Left lung (tissue), 10 donors: ENCODE measurements around the gene ALPK1. TPM values are rescaled to one million over a fixed set of nuclear protein-coding genes. Genes with fewer than 3 reads are reported as not detected.

Source experiments
- ATAC-seq: fragments of 200-7000 bp; cut with Tn5 transposase; one replicate; pipeline ENCODE4 v1.9.1; 2020; ENCODE audit warnings: moderate library complexity
- DNase-seq, 4 donors: peaks; one replicate each; pipeline ENCODE4 v3.0.0-alpha.2; 2013 to 2020
- H3K27ac ChIP-seq, 2 donors: fragments of 200-600 bp; sonication (generic) in 1 of 2; one replicate each; pipeline versions ENCODE4 v1.5.0 to v1.8.0; 2020 to 2021
- H3K27me3 ChIP-seq, 2 donors: fragments of 200-600 bp; sonication (generic) in 1 of 2; one replicate each; pipeline versions ENCODE4 v1.5.0 to v1.8.0; 2020 to 2021
- H3K36me3 ChIP-seq, 2 donors: fragments of 200-600 bp; sonication (generic) in 1 of 2; one replicate each; pipeline versions ENCODE4 v1.5.0 to v1.8.0; 2020 to 2021
- H3K4me1 ChIP-seq, 2 donors: fragments of 200-600 bp; one replicate each; pipeline ENCODE4 v1.8.0; 2021
- H3K4me3 ChIP-seq, 2 donors: fragments of 200-600 bp; sonication (generic) in 1 of 2; one replicate each; pipeline versions ENCODE4 v1.5.0 to v1.8.0; 2020 to 2021; ENCODE audit warnings: mild to moderate bottlenecking in 1 of 2
- H3K9me3 ChIP-seq, 2 donors: fragments of 200-600 bp; sonication (generic) in 1 of 2; one replicate each; pipeline versions ENCODE4 v1.5.0 to v1.8.0; 2020 to 2021
- CTCF ChIP-seq, 2 donors: fragments of 200-600 bp; sonication (generic) in 1 of 2; IDR thresholded peaks; one replicate each; pipeline versions ENCODE4 v1.5.0 to v1.8.0; 2021; ENCODE audit warnings: antibody characterized with exemption in 2 of 2
- intact Hi-C, 2 donors: fragments of 100-400 bp; cut with DNase I; formaldehyde crosslinking; loops; one replicate each; pipeline versions ENCODE4 v1.11.2 to v1.14.2; 2022
- polyA plus RNA-seq, 6 donors: library from polyadenylated mRNA; unstranded; fragments of 120-200 nt; gene quantifications; one replicate each; pipeline ENCODE4 v1.2.1, GENCODE V29; 2013; ENCODE audit not compliant: insufficient read length in 6 of 6
- total RNA-seq, 2 donors: library from RNA; stranded (reverse); fragmentation: NEBNext Ultra II Directional; extraction: Animal tissue kit (Norgen Biotek cat#: 25700); gene quantifications; one replicate each; pipeline ENCODE4 v1.2.1, GENCODE V29; 2021
- donor health status: DM: no; HTN: yes; CAD: no.
- donor health status: DM: no; HTN: no; CAD: no.

The ALPK1 gene
- total and polyA plus RNA-seq, 8 donors = 16.3 to 38.5 (median 22.1) TPM

DNA sequence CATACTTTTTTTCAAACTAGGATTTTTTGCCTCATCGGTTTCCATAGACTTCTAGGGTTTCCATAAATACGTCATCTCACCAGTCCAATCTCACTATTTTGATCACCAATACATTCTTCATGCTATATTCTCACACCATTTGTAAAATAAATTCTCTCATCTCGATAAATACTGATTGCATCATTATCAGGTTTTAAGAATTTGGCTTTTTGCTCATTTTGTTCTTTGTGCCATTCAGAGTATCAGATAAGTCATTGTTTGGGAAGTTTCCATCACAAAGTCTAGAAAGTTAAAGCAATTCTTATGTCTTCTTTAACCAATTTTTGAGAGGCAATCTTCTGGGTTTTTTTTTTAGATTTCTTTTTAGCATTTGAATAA, 81.1 kb downstream of the ALPK1 start:
- ATAC-seq = no peak

DNA sequence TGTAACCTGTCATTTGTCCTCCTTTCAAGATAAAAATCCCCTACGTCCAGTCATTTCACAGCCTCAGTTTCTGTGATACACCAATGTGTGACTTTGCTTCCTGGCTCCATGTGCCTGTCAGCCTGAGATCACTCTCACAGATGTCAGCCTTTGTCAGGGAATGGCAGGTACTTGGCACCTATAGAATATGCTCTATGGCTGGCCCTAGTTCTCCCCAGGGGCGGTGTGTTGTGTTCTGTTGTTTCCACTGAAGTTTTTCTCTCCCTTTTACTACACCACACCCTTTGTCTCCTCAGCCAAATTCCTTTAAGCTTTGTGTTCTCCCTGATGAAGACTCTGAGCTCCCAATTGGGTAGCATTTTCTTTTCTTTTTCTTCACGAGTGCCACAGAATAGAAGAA, 81.7 kb downstream of the ALPK1 start:
- DNase-seq (no peak), ATAC-seq (no peak)
- H3K27me3 ChIP-seq = no peaks in the 10 kb centered on the region
- TF ChIP-seq CTCF (IDR thresholded peaks at IDR 0.05) = no peak
- intact Hi-C loops = no loop called here
- H3K27ac ChIP-seq = no peak overlapping the region
- H3K9me3 ChIP-seq = no peaks in the 10 kb centered on the region
- H3K4me3 ChIP-seq = no peak overlapping the region
- peaks cover 0 to 55% of the 10 kb centered on the region in 2 donors for H3K36me3 ChIP-seq
- H3K4me1 ChIP-seq = no peaks in the 10 kb centered on the region

More for the DNA sequence above, 81.1 kb downstream of the ALPK1 start:
- Histone ChIP-seq H3K36me3 (peaks cover 0 to 49% of the 10 kb centered on the region in 2 donors), H3K27me3 (no peaks in the 10 kb centered on the region), H3K4me1 (no peaks in the 10 kb centered on the region), H3K27ac (no peak overlapping the region), H3K9me3 (no peaks in the 10 kb centered on the region), H3K4me3 (no peak overlapping the region)
- intact Hi-C loops = no loop called here
- TF ChIP-seq CTCF (IDR thresholded peaks at IDR 0.05) = no peak
- DNase-seq = no peak

DNA sequence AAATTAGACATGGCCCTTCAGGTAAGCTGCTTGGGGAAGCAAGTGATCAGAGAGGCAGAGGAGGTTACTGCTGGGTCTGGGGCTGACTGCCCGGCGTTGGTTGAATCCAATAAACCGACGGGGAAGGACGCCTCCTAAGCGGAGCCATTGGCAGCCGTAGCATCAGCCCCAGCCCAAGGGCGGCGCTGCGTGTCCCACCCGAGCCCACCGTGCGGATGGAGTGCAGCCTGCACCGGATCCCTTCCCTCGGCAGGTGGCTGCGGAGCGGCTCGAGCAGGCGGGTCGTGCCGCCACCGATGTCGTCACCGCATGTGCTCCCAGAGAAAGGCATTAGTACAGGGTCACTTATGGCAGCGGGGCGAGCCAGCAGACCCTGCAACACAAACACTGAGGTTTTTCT, 82.1 kb downstream of the ALPK1 start:
- no peak for TF ChIP-seq CTCF (IDR thresholded peaks at IDR 0.05)
- Histone ChIP-seq H3K9me3 (no peaks in the 10 kb centered on the region), H3K36me3 (peaks cover 0 to 60% of the 10 kb centered on the region in 2 donors), H3K4me1 (no peaks in the 10 kb centered on the region), H3K27ac (no peak overlapping the region), H3K4me3 (no peak overlapping the region), H3K27me3 (no peaks in the 10 kb centered on the region)
- DNase-seq (no peak), ATAC-seq (no peak)
- intact Hi-C loops = no loop called here

DNA sequence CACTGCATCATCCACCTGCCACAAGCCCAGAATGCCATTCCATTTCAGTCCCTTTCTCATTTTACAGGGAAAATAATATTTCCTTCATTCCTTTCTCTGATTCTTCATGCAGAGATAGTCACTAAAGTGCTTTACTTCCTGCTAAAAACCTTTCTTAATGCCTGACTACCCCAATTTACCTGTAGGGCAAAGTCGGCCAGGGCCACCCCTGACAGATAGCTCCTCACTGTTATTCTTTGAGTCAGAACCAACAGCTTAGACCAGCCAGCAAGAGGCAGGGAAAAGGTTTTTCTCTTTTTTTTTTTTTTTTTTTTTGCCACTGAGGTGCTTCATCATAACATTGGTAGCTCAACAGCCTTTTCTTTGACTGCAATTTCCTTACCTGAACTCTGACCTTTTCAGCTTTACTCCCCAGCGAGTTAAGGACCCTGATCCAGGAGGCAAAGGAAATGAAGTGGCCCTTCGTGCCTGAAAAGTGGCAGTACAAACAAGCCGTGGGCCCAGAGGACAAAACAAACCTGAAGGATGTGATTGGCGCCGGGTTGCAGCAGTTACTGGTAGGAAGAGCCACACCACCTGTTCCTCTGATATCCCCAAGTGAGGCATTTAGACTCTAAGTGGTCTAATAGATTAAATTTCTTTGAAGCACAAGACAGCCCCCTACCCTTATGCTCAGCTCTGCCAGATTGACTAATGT, 85.0 kb downstream of the ALPK1 start:
- Histone ChIP-seq H3K27me3 (no peaks in the 10 kb centered on the region), H3K4me3 (no peak overlapping the region), H3K4me1 (no peaks in the 10 kb centered on the region), H3K36me3 (peaks cover 0 to 76% of the 10 kb centered on the region in 2 donors), H3K27ac (no peak overlapping the region), H3K9me3 (no peaks in the 10 kb centered on the region)
- ATAC-seq = peak; percentile 85
- no peak for TF ChIP-seq CTCF (IDR thresholded peaks at IDR 0.05)
- intact Hi-C loops = no loop called here
- DNase-seq = no peak

- ATAC-seq (no peak), DNase-seq (no peak)
- no peak overlapping the region for H3K4me3 ChIP-seq
- peaks cover 0 to 60% of the 10 kb centered on the region in 2 donors for H3K36me3 ChIP-seq
- H3K9me3 ChIP-seq = no peaks in the 10 kb centered on the region
- TF ChIP-seq CTCF (IDR thresholded peaks at IDR 0.05) = no peak
- intact Hi-C loops = no loop called here
- no peaks in the 10 kb centered on the region for H3K27me3 ChIP-seq
- no peak overlapping the region for H3K27ac ChIP-seq
- no peaks in the 10 kb centered on the region for H3K4me1 ChIP-seq
Observed at GRCh38 chr4:112386071-112386470, 88.9 kb downstream of the ALPK1 start.
